Measurements from ENCODE around the gene SDC3. TPM values are rescaled to one million over a fixed set of nuclear protein-coding genes. Genes with fewer than 3 reads are reported as not detected.
A peak's percentile ranks its signal among the peaks of the same experiment; 100 is the strongest.

The SDC3 gene
- total and polyA plus RNA-seq, 4 donors: 21.2 to 41.8 (median 23.7) TPM

GRCh38 chr1:30928789-30929134 lies 20.2 kb upstream of the SDC3 start:
- H3K27ac ChIP-seq (ENCODE audit: low read depth in 1 of 2, low read length in 1 of 2): no peak overlapping the region
- ATAC-seq (ENCODE audit: insufficient read depth, low FRiP score): no peak
- no peak overlapping the region for H3K4me3 ChIP-seq
- DNase-seq: no peak
- no peak overlapping the region for H3K9ac ChIP-seq (ENCODE audit: insufficient read depth in 1 of 2, low read length in 2 of 2)
- H3K27me3 ChIP-seq (ENCODE audit: control insufficient read depth in 3 of 3, insufficient read depth in 3 of 3, low read length in 2 of 3): no peaks in the 10 kb centered on the region
- H3K36me3 ChIP-seq (ENCODE audit: control insufficient read depth in 4 of 4, insufficient read depth in 4 of 4, low read length in 4 of 4): peaks cover 4 to 16% (median 14%) of the 10 kb centered on the region in 4 donors
- H3K9me3 ChIP-seq (ENCODE audit: control insufficient read depth in 4 of 4, insufficient read depth in 3 of 4, low read length in 3 of 4): no peaks in the 10 kb centered on the region
- 91 to 97% methylated on average over 2 of the region's 2 CpGs for WGBS, 2 donors
- TF ChIP-seq, protein P1, sequence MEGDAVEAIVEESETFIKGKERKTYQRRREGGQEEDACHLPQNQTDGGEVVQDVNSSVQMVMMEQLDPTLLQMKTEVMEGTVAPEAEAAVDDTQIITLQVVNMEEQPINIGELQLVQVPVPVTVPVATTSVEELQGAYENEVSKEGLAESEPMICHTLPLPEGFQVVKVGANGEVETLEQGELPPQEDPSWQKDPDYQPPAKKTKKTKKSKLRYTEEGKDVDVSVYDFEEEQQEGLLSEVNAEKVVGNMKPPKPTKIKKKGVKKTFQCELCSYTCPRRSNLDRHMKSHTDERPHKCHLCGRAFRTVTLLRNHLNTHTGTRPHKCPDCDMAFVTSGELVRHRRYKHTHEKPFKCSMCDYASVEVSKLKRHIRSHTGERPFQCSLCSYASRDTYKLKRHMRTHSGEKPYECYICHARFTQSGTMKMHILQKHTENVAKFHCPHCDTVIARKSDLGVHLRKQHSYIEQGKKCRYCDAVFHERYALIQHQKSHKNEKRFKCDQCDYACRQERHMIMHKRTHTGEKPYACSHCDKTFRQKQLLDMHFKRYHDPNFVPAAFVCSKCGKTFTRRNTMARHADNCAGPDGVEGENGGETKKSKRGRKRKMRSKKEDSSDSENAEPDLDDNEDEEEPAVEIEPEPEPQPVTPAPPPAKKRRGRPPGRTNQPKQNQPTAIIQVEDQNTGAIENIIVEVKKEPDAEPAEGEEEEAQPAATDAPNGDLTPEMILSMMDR (IDR thresholded peaks at IDR 0.05; ENCODE audit: control extremely low read depth, extremely low read depth): no peak
- H3K4me1 ChIP-seq (ENCODE audit: control insufficient read depth in 5 of 5, insufficient read depth in 5 of 5, low read length in 5 of 5): no peaks in the 10 kb centered on the region

GRCh38 chr1:30928171-30928570 lies 19.6 kb upstream of the SDC3 start:
- DNase-seq (no peak), ATAC-seq (ENCODE audit: insufficient read depth, low FRiP score) (no peak)
- Histone ChIP-seq H3K9ac (ENCODE audit: insufficient read depth in 1 of 2, low read length in 2 of 2) (no peak overlapping the region), H3K27me3 (ENCODE audit: control insufficient read depth in 3 of 3, insufficient read depth in 3 of 3, low read length in 2 of 3) (no peaks in the 10 kb centered on the region), H3K4me3 (no peak overlapping the region), H3K4me1 (ENCODE audit: control insufficient read depth in 5 of 5, insufficient read depth in 5 of 5, low read length in 5 of 5) (no peaks in the 10 kb centered on the region), H3K9me3 (ENCODE audit: control insufficient read depth in 4 of 4, insufficient read depth in 3 of 4, low read length in 3 of 4) (no peaks in the 10 kb centered on the region), H3K36me3 (ENCODE audit: control insufficient read depth in 4 of 4, insufficient read depth in 4 of 4, low read length in 4 of 4) (peaks cover 4 to 11% (median 8%) of the 10 kb centered on the region in 4 donors), H3K27ac (ENCODE audit: low read depth in 1 of 2, low read length in 1 of 2) (no peak overlapping the region)
- 88 to 93% methylated on average over 7 of the region's 7 CpGs for WGBS, 2 donors
- TF ChIP-seq, protein P1 (IDR thresholded peaks at IDR 0.05; ENCODE audit: control extremely low read depth, extremely low read depth): no peak

DNA sequence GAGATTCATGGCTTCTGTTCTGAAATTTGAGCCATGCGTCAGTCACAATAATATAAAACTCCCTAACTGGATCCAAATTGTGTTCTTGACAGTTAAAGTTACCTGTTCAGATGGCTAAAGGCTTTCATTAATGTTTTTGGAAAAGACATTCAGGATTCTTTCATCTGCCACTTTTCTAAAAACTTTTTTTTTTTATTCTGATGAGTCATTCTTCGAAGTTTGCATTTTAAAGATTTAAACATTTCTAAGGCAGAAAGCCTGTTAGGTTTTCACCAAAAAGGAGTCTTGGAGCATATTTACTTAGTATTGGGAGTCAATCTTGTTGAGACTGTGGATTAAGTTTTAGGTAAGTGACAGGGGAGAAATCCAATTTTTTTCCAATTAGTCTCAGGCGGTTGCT lies 18.9 kb upstream of the SDC3 start:
- 86 to 96% methylated on average over 3 of the region's 3 CpGs for WGBS, 2 donors
- ATAC-seq (ENCODE audit: insufficient read depth, low FRiP score) (no peak), DNase-seq (no peak)
- no peaks in the 10 kb centered on the region for H3K4me1 ChIP-seq (ENCODE audit: control insufficient read depth in 5 of 5, insufficient read depth in 5 of 5, low read length in 5 of 5)
- peak overlapping the region in 1 of 2 donors; percentile 23 for H3K9ac ChIP-seq (ENCODE audit: insufficient read depth in 1 of 2, low read length in 2 of 2)
- no peaks in the 10 kb centered on the region for H3K9me3 ChIP-seq (ENCODE audit: control insufficient read depth in 4 of 4, insufficient read depth in 3 of 4, low read length in 3 of 4)
- no peaks in the 10 kb centered on the region for H3K27me3 ChIP-seq (ENCODE audit: control insufficient read depth in 3 of 3, insufficient read depth in 3 of 3, low read length in 2 of 3)
- H3K4me3 ChIP-seq: no peak overlapping the region
- TF ChIP-seq, protein P1 (IDR thresholded peaks at IDR 0.05; ENCODE audit: control extremely low read depth, extremely low read depth): no peak
- H3K27ac ChIP-seq (ENCODE audit: low read depth in 1 of 2, low read length in 1 of 2): no peak overlapping the region
- peaks cover 0 to 7% (median 4%) of the 10 kb centered on the region in 4 donors for H3K36me3 ChIP-seq (ENCODE audit: control insufficient read depth in 4 of 4, insufficient read depth in 4 of 4, low read length in 4 of 4)

- WGBS, 2 donors: 85 to 93% methylated on average over 1 of the region's 1 CpG
- Histone ChIP-seq H3K9me3 (ENCODE audit: control insufficient read depth in 4 of 4, insufficient read depth in 3 of 4, low read length in 3 of 4) (no peaks in the 10 kb centered on the region), H3K27me3 (ENCODE audit: control insufficient read depth in 3 of 3, insufficient read depth in 3 of 3, low read length in 2 of 3) (no peaks in the 10 kb centered on the region), H3K27ac (ENCODE audit: low read depth in 1 of 2, low read length in 1 of 2) (no peak overlapping the region), H3K4me1 (ENCODE audit: control insufficient read depth in 5 of 5, insufficient read depth in 5 of 5, low read length in 5 of 5) (peaks cover 0 to 3% (median 0%) of the 10 kb centered on the region in 5 donors), H3K36me3 (ENCODE audit: control insufficient read depth in 4 of 4, insufficient read depth in 4 of 4, low read length in 4 of 4) (no peaks in the 10 kb centered on the region), H3K4me3 (no peak overlapping the region), H3K9ac (ENCODE audit: insufficient read depth in 1 of 2, low read length in 2 of 2) (no peak overlapping the region)
- ATAC-seq (ENCODE audit: insufficient read depth, low FRiP score) (no peak), DNase-seq (no peak)
- TF ChIP-seq, protein P1 (IDR thresholded peaks at IDR 0.05; ENCODE audit: control extremely low read depth, extremely low read depth): no peak
These were observed 15.0 kb upstream of the SDC3 start for GRCh38 chr1:30923597-30923996.

Measured in lung (tissue), 12 donors.